HG02571 (cell line): ENCODE measurements around the gene BEST4.
"Not testable (repeated sequence)": the region's sequence is repeated elsewhere in the genome, so short reads cannot be mapped to it uniquely, and the experiment has no call there.

Source experiments
- ATAC-seq: cut with Tn5 transposase; IDR thresholded peaks from one replicate; pipeline ENCODE4 v1.9.1; 2021; ENCODE audit warnings: mild to moderate bottlenecking, moderate library complexity; ENCODE audit not compliant: unreplicated experiment

BEST4 gene

DNA sequence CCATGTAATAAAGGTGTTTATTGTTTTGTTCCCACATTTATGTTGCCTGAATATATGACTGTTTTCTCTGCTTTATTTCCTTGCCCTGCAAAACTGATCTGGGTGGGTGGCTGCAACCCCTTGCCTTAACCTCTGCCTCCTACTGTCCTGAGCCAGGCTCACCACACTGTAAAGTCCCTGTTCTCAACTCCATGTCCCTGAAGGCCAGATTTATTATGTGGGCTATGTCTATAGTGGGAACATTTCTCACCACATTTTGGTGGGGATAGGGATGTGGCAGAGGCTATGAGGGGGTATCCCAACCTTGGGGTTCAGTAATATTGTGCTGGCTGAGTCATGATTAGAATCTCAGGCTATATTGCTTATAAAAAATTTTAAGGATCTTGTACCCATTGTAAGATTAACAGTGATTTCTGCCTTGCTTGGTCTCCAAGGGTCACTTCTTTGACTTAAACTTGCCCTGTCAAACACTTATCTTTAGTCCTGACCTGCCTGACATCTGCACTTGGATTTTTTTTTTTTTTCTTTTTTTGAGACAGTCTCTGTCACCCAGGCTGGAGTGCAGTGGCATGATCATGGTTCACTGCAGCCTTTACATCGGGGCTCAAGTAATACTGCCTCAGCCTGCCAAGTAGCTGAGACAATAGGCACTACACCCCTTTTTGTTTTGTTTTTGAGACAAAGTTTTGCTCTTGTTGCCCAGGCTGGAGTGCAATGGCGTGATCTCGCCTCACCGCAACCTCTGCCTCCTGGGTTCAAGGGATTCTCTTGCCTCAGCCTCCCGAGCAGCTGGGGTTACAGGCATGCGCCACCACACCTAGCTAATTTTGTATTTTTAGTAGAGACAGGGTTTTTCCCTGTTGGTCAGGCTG lies 9.0 kb downstream of the BEST4 start:
- no peak for ATAC-seq

DNA sequence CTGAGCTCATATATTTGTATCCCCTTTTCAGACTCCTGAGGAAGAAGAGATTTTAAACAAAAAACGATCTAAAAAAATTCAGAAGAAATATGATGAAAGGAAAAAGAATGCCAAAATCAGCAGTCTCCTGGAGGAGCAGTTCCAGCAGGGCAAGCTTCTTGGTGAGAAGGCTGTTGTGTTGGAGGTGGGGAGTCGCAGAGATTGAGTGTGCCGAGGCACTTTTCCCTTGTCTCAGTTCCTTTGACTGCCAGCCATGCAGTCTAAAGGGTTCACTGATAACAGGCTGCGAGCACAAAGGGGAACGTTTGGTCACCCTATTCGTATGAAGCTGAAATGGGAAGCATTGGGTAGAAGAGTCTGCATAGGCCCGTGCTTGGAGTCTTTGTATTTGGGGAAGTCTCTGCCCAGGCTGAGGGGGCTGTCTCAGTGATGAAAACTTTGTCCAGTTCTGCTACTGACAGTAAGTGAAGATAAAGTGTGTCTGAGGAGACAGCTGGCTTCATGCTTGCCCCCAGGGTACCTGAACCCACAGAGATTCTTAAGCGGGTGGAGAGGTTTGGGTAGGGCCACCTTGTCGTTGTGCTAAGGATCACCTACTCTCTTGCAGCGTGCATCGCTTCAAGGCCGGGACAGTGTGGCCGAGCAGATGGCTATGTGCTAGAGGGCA lies 9.9 kb downstream of the BEST4 start:
- no peak for ATAC-seq

GRCh38 chr1:44777547-44777946 lies 10.4 kb downstream of the BEST4 start:
- ATAC-seq: no peak

DNA sequence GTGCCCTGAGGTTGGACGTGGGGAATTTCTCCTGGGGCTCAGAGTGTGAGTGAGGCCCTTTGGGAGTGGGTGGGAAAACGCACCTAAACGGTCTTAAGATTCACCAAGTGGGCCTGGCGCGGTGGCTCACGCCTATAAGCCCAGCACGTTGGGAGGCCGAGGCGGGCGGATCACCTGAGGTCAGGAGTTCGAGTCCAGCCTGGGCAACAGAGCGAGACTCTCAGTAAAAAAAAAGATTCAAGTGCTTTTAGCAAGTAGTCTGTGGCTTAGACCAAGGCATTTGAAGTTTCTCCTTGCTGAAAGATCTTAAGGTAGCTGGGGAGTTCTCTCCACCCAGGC lies 11.3 kb downstream of the BEST4 start:
- ATAC-seq: no peak

DNA sequence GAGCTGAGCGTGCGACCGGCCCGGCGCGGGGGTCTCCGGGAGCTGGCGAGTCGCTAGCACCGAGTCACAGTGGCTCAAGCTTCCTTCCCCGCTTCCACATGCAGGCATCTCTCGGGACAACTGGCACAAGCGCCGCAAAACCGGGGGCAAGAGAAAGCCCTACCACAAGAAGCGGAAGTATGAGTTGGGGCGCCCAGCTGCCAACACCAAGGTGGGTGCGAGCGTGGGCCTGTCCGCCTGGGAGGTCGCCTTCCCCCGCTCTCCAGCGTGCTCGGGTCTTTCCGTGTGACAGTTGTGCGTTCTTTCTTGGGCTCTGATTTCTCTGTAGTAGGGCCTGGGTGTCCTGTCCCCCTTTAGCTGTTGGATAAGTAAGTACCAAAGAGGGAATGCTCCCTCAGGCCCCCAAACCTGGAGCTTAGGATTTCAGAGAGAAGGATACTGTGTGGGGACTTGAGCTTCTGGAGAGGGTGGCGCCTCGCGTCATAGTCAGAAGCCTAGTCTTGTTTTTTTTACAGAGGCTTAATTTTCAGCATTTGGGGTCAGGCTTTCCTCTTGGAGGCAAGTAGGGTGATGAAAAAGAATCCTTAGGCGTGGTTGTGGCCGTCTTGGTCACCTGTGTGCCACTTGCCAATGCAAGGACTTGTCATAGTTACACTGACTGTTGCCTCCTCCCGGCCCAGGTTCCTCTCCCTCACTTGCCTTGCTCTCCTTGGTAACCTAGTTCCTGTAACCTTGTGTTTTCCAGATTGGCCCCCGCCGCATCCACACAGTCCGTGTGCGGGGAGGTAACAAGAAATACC lies 11.8 kb downstream of the BEST4 start:
- ATAC-seq: peak; percentile 17

DNA sequence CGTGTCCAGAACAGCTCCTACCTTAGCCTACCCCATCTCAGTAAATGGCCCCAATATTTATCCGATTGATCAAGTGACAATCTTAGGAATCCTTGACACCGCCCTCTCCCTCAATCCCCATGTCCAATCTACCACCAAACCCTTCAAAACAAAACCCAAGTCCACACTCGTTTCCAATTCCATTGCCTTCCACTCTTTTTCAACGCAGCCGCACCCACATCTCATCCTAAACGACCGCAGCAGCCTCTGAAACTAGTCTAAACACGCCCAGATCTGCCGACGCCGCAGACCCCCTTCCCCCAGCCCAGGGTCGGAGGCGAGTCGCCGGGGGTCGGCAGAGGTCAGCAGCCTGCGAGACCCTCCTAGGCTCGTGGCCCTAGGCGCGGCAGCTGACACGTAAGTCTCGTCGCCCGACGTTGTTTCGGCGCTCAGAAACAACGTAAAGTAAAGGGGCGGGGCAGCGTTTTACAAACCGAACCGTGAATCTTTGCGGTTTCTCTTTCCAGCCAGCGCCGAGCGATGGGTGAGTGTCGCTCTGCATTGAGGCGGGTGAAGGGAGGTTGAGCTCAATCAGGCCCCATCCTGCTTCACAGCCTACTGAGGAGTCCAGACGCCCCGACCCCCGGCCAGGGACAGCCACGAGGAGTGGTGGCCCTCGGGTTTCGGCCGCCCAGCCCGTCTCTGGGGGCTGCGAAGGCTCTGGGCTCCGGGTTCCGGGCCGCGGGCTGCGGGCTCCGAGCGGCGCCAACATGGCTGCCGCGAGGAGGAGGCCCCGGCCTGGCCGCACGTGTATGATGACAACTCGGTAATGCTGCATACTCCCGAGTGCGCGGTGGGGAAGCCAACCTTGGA lies 12.7 kb downstream of the BEST4 start, which contains the start of gene RPS8:
Gene RPS8, plus strand, starts transcription at position 463 of the 852 bp plus-strand sequence. Its CDS starts 57 bp downstream, at position 520.
- ATAC-seq: peak; percentile 71

DNA sequence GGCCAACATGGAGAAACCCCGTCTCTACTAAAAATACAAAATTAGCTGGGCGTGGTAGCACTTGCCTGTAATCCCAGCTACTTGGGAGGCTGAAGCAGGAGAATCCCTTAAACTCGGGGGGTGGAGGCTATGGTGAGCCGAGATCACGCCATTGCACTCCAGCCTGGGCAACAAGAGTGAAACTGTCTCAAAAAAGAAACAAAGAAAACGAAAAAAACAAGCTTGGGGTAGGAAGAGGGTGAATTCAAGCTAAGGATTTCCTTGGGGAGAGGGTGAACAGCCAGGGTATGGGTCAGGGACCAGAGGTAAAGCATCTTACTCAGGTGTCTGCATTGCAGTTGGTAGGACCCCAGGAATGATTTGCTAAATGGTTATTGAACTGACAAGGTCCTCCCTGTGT lies 21.5 kb downstream of the BEST4 start:
- ATAC-seq: not testable (repeated sequence)

- no peak for ATAC-seq
These were observed 27.1 kb downstream of the BEST4 start for GRCh38 chr1:44760876-44761275.

DNA sequence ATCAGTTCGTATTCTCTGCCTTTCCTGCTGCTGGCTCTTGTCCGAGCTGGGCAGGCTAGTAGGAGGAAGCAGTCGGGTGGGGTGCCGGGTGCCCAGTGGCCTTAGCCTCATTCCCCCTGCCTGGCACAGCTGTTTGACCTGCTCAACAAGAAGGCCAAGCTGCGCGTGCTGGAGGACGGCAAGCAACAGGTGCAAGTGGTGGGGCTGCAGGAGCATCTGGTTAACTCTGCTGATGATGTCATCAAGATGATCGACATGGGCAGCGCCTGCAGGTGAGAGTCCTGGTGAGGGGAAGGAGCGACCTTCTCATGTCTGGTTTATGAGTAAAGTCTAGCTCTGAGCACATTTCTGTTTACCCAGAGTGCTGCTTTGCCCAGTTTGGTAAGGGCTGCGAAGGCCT lies 28.9 kb downstream of the BEST4 start:
- ATAC-seq: no peak

DNA sequence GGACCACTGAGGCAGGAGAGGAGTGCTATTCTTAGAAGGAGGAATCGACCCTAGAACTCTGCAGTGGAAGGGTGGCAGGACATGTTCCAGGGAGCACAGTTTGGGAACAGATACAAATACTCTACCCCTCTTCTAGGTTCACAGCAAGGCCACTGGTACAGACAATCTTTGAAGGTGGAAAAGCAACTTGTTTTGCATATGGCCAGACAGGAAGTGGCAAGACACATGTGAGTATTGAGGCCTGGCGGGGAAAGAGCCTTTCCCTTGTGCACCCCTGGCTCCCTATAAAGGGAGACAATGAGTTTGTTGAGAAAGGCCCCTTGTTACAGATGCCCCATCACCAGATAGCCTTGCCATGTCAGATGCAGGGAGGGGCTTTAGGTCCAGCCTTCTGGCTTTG lies 30.6 kb downstream of the BEST4 start:
- no peak for ATAC-seq

GRCh38 chr1:44747878-44748277 lies 40.1 kb downstream of the BEST4 start:
- no peak for ATAC-seq

DNA sequence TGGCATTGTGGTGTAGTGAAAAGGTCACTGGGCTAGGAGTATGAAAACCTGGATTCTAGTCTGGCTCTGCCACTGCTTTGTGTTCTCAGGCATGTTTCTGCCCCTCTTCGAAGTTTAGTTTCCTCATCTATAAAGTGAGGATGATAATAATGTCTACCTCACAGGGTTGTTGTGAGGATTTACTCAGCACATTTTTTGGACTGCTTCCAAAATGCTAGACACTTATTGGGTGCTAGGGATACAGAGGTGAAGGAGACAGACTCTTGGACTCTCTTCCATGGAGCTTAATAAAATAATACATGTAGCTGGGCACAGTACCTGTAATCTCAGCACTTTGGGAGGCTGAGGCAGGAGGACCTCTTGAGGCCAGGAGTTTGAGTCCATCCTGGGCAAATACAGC lies 44.8 kb downstream of the BEST4 start:
- ATAC-seq: no peak

GRCh38 chr1:44740179-44740617 lies 47.8 kb downstream of the BEST4 start:
- ATAC-seq: no peak

GRCh38 chr1:44739307-44740178 lies 48.4 kb downstream of the BEST4 start, which contains the start of gene KIF2C:
KIF2C (plus strand) TSS chr1:44739837; CDS start chr1:44739933, 96 bp downstream.
- peak; percentile 95 for ATAC-seq

DNA sequence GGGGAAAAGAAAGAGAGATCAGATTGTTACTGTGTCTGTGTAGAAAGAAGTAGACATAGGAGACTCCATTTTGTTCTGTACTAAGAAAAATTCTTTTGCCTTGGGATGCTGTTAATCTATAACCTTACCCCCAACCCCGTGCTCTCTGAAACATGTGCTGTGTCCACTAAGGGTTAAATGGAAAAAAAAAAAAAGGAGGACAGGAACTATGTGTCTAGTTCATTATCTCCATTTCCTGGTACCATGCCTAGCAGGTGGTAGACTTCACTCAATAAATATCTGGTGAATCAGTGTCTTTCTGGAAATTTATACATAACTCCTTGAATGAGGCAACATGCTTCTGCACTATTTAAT lies 49.0 kb downstream of the BEST4 start:
- not testable (repeated sequence) for ATAC-seq

GRCh38 chr1:44735992-44736391 lies 52.0 kb downstream of the BEST4 start:
- ATAC-seq: no peak

- ATAC-seq: no peak
These were observed 54.2 kb downstream of the BEST4 start for GRCh38 chr1:44733784-44734183.
